Natural killer cell treated with Interleukin-12 subunit alpha and Interleukin-12 subunit beta and Interleukin-15 and Interleukin-18, amount 100 ng/mL, for 72 hours (primary cell): ENCODE data around the gene MIB1. TPM values are rescaled to one million over a fixed set of nuclear protein-coding genes. Genes with fewer than 3 reads are reported as not detected.

Experiments
- ATAC-seq, 2 donors: fragments of 150-1000 bp; cut with Tn5 transposase in 1 of 2; sonication (Bioruptor Pico), chemical (Tn5 transposase) in 1 of 2; 2 replicates each; pipeline ENCODE4 v1.10.0; 2021
- DNase-seq: peaks from one replicate; pipeline ENCODE4 v3.0.0; 2022; ENCODE audit warnings: low spot score
- H3K27ac Mint-ChIP-seq, 2 donors: 1 replicate in 1 of 2; 2 replicates in 1 of 2; pipeline ENCODE4 v1.8.0; 2022; ENCODE audit warnings: mixed read lengths in 2 of 2, mild to moderate bottlenecking in 1 of 2, moderate library complexity in 1 of 2
- H3K27me3 Mint-ChIP-seq, 2 donors: 1 replicate in 1 of 2; 2 replicates in 1 of 2; pipeline ENCODE4 v1.8.0; 2022; ENCODE audit warnings: mixed read lengths in 2 of 2
- H3K36me3 Mint-ChIP-seq: one replicate; pipeline ENCODE4 v1.8.0; 2022; ENCODE audit warnings: mixed read lengths
- H3K4me1 Mint-ChIP-seq, 2 donors: 1 replicate in 1 of 2; 2 replicates in 1 of 2; pipeline ENCODE4 v1.8.0; 2022; ENCODE audit warnings: low read depth in 2 of 2, mixed read lengths in 2 of 2, mild to moderate bottlenecking in 1 of 2
- H3K4me3 Mint-ChIP-seq: one replicate; pipeline ENCODE4 v1.8.0; 2022; ENCODE audit warnings: mixed read lengths
- H3K9me3 Mint-ChIP-seq: 2 replicates; pipeline ENCODE4 v1.8.0; 2022; ENCODE audit warnings: mixed read lengths
- total RNA-seq, 2 donors: library from RNA; stranded (reverse); gene quantifications; one replicate each; pipeline ENCODE4 v1.2.3, GENCODE V29; 2022

Gene MIB1
- total RNA-seq, 2 donors from 2014 or later, result 20.1 to 30.3 TPM

- Mint-ChIP-seq H3K9me3 (no peaks in the 10 kb centered on the region), H3K27ac (no peak overlapping the region), H3K27me3 (no peaks in the 10 kb centered on the region), H3K36me3 (peaks cover 23% of the 10 kb centered on the region), H3K4me1 (peaks cover 0 to 6% of the 10 kb centered on the region in 2 donors), H3K4me3 (no peak overlapping the region)
- DNase-seq (no peak), ATAC-seq (no peak)
Observed at GRCh38 chr18:21808185-21808584, 67.6 kb downstream of the MIB1 start.

GRCh38 chr18:21809725-21810124, 69.1 kb downstream of the MIB1 start:
- Mint-ChIP-seq H3K27ac (no peak overlapping the region), H3K4me1 (peaks cover 0 to 4% of the 10 kb centered on the region in 2 donors), H3K27me3 (no peaks in the 10 kb centered on the region), H3K9me3 (no peaks in the 10 kb centered on the region), H3K4me3 (no peak overlapping the region), H3K36me3 (peaks cover 23% of the 10 kb centered on the region)
- ATAC-seq (no peak), DNase-seq (no peak)

- no peak for ATAC-seq
- Mint-ChIP-seq H3K9me3 (no peaks in the 10 kb centered on the region), H3K27ac (no peak overlapping the region), H3K4me3 (no peak overlapping the region), H3K4me1 (peaks cover 0 to 4% of the 10 kb centered on the region in 2 donors), H3K27me3 (no peaks in the 10 kb centered on the region), H3K36me3 (peaks cover 12% of the 10 kb centered on the region)
- DNase-seq, result no peak
Observed at GRCh38 chr18:21815101-21815500, 74.5 kb downstream of the MIB1 start.

GRCh38 chr18:21820033-21820810, 79.6 kb downstream of the MIB1 start:
- DNase-seq (no peak), ATAC-seq (no peak)
- Mint-ChIP-seq H3K4me1 (no peaks in the 10 kb centered on the region), H3K27ac (no peak overlapping the region), H3K4me3 (no peak overlapping the region), H3K27me3 (no peaks in the 10 kb centered on the region), H3K36me3 (peaks cover 15% of the 10 kb centered on the region), H3K9me3 (no peaks in the 10 kb centered on the region)

GRCh38 chr18:21820811-21821143, 80.2 kb downstream of the MIB1 start:
- no peaks in the 10 kb centered on the region for H3K4me1 Mint-ChIP-seq
- peaks cover 15% of the 10 kb centered on the region for H3K36me3 Mint-ChIP-seq
- H3K4me3 Mint-ChIP-seq, result no peak overlapping the region
- no peak overlapping the region for H3K27ac Mint-ChIP-seq
- DNase-seq, result no peak
- H3K9me3 Mint-ChIP-seq, result no peaks in the 10 kb centered on the region
- H3K27me3 Mint-ChIP-seq, result no peaks in the 10 kb centered on the region
- ATAC-seq, result no peak

- no peaks in the 10 kb centered on the region for H3K27me3 Mint-ChIP-seq
- ATAC-seq (no peak), DNase-seq (no peak)
- H3K27ac Mint-ChIP-seq, result no peak overlapping the region
- H3K36me3 Mint-ChIP-seq, result peaks cover 7% of the 10 kb centered on the region
- H3K4me1 Mint-ChIP-seq, result no peaks in the 10 kb centered on the region
- no peaks in the 10 kb centered on the region for H3K9me3 Mint-ChIP-seq
- H3K4me3 Mint-ChIP-seq, result no peak overlapping the region
Observed at GRCh38 chr18:21823848-21824247, 83.3 kb downstream of the MIB1 start.

- Mint-ChIP-seq H3K4me1 (no peaks in the 10 kb centered on the region), H3K9me3 (no peaks in the 10 kb centered on the region), H3K27ac (no peak overlapping the region), H3K36me3 (peaks cover 7% of the 10 kb centered on the region), H3K27me3 (no peaks in the 10 kb centered on the region), H3K4me3 (no peak overlapping the region)
- DNase-seq (no peak), ATAC-seq (no peak)
Observed at GRCh38 chr18:21826196-21826595, 85.6 kb downstream of the MIB1 start.

- DNase-seq (no peak), ATAC-seq (no peak)
- Mint-ChIP-seq H3K4me1 (no peaks in the 10 kb centered on the region), H3K36me3 (peaks cover 3% of the 10 kb centered on the region), H3K27me3 (no peaks in the 10 kb centered on the region), H3K9me3 (no peaks in the 10 kb centered on the region), H3K4me3 (no peak overlapping the region), H3K27ac (no peak overlapping the region)
Observed at GRCh38 chr18:21826641-21827302, 86.2 kb downstream of the MIB1 start.

- ATAC-seq (no peak), DNase-seq (no peak)
- no peaks in the 10 kb centered on the region for H3K36me3 Mint-ChIP-seq
- H3K4me3 Mint-ChIP-seq, result no peak overlapping the region
- no peak overlapping the region for H3K27ac Mint-ChIP-seq
- no peaks in the 10 kb centered on the region for H3K27me3 Mint-ChIP-seq
- H3K4me1 Mint-ChIP-seq, result no peaks in the 10 kb centered on the region
- H3K9me3 Mint-ChIP-seq, result no peaks in the 10 kb centered on the region
Observed at GRCh38 chr18:21830532-21830931, 89.9 kb downstream of the MIB1 start.

- ATAC-seq (no peak), DNase-seq (no peak)
- Mint-ChIP-seq H3K27ac (no peak overlapping the region), H3K4me3 (no peak overlapping the region), H3K36me3 (no peaks in the 10 kb centered on the region), H3K27me3 (no peaks in the 10 kb centered on the region), H3K4me1 (no peaks in the 10 kb centered on the region), H3K9me3 (no peaks in the 10 kb centered on the region)
Observed at GRCh38 chr18:21831413-21831831, 90.8 kb downstream of the MIB1 start.

GRCh38 chr18:21833604-21834298, 93.2 kb downstream of the MIB1 start:
- Mint-ChIP-seq H3K4me1 (no peaks in the 10 kb centered on the region), H3K27me3 (no peaks in the 10 kb centered on the region), H3K36me3 (no peaks in the 10 kb centered on the region), H3K4me3 (no peak overlapping the region), H3K9me3 (no peaks in the 10 kb centered on the region), H3K27ac (no peak overlapping the region)
- no peak for DNase-seq
- ATAC-seq, result no peak

- no peak overlapping the region for H3K27ac Mint-ChIP-seq
- no peaks in the 10 kb centered on the region for H3K4me1 Mint-ChIP-seq
- H3K27me3 Mint-ChIP-seq, result no peaks in the 10 kb centered on the region
- ATAC-seq (no peak), DNase-seq (no peak)
- no peak overlapping the region for H3K4me3 Mint-ChIP-seq
- no peaks in the 10 kb centered on the region for H3K9me3 Mint-ChIP-seq
- no peaks in the 10 kb centered on the region for H3K36me3 Mint-ChIP-seq
Observed at GRCh38 chr18:21834299-21834660, 93.7 kb downstream of the MIB1 start.

GRCh38 chr18:21841570-21841969, 101.0 kb downstream of the MIB1 start:
- H3K27me3 Mint-ChIP-seq, result no peaks in the 10 kb centered on the region
- H3K9me3 Mint-ChIP-seq, result no peaks in the 10 kb centered on the region
- H3K4me1 Mint-ChIP-seq, result no peaks in the 10 kb centered on the region
- peaks cover 13% of the 10 kb centered on the region for H3K36me3 Mint-ChIP-seq
- no peak overlapping the region for H3K27ac Mint-ChIP-seq
- no peak for ATAC-seq
- no peak for DNase-seq
- no peak overlapping the region for H3K4me3 Mint-ChIP-seq

GRCh38 chr18:21843341-21843740, 102.7 kb downstream of the MIB1 start:
- H3K27ac Mint-ChIP-seq, result no peak overlapping the region
- DNase-seq (no peak), ATAC-seq (no peak)
- no peaks in the 10 kb centered on the region for H3K9me3 Mint-ChIP-seq
- no peaks in the 10 kb centered on the region for H3K4me1 Mint-ChIP-seq
- peaks cover 14% of the 10 kb centered on the region for H3K36me3 Mint-ChIP-seq
- no peak overlapping the region for H3K4me3 Mint-ChIP-seq
- H3K27me3 Mint-ChIP-seq, result no peaks in the 10 kb centered on the region
